Measurements from ENCODE around the gene RHOG.
"Not testable (repeated sequence)": the region's sequence is repeated elsewhere in the genome, so short reads cannot be mapped to it uniquely, and the experiment has no call there.

RHOG gene

DNA sequence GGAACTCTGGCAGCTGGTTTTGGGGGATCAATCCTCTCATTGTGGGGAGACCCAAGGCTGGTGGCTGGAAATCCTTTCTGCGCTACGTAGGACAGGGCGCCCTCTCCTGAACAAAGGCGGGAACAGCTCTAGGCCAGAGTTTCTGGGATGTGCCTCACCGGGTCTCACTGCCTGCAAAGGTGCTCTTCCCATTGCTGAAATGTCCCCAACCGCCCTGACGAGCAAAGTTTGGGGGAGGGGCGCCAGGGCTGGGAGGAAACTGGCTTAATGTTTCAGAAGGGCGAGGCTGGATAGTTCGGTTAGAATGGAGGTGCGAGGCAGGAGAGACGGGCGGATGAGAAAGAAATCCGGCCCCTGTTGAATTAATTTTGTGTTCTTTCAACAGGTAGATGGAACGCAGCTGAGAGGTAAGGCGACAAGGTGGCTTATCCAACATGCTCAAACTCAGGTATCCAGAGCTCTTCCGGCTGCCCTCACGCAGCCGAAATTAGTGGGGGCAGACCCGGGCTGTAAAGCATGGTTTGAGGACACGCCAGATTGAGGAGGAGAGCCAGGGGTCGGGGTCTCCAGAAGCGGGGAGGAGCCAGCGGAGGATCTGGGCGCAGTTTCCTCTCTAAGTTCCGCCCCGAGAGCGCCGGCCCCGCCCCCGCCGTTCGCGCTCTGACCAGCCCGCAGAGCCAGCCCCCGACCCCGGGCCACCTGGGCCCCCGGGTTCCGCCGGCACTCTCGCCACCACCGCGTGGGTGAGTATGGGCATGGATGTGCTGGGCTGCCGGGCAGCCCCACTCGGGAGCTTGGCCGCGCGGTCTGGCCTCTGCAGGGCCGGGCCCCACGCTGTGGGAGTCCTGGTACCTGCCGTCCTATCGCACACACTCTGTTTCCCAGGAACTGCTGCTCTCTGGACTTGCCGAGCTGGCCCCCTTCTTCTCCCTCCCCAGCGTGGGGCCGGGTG, 32.6 kb downstream of the RHOG start, which contains the start of gene PGAP2:
Gene PGAP2, plus strand, starts transcription at position 652 of the 952 bp plus-strand sequence. CDS start 2,700 bp downstream, outside the sequence.
- peak; percentile 63 for DNase-seq

DNA sequence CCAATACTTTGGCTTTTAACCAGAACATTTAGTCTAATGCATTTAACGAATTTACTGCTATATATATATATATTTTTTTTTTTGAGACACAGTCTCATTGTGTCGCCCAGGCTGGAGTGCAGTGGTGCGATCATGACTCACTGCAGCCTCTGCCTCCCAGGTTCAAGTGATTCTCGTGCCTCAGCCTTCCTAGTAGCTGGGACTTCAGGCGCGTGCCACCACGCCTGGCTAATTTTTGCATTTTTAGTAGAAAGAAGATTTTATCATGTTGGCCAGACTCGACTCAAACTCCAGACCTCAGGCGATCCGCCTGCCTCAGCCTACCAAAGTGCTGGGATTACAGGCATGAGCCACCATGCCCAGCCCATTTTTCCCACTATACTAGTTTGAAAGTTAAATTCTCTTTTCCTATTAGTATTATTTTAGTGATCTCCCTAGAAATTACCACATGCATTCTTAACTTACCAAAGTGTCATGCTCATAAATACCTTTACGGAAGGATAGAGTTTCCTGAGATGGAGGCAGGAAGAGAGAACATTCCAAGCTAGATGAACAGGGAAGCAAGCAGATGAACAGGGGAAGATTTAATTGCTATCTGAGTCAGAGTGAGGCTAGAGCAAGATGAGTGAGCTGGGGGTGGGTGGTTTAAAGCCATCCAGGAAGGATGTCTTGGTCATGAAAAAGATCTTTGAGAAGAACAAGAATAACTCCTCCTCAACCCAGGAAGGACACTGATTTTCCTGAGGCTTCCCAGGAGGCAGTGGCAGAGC, 36.8 kb downstream of the RHOG start:
- no peak for DNase-seq

DNA sequence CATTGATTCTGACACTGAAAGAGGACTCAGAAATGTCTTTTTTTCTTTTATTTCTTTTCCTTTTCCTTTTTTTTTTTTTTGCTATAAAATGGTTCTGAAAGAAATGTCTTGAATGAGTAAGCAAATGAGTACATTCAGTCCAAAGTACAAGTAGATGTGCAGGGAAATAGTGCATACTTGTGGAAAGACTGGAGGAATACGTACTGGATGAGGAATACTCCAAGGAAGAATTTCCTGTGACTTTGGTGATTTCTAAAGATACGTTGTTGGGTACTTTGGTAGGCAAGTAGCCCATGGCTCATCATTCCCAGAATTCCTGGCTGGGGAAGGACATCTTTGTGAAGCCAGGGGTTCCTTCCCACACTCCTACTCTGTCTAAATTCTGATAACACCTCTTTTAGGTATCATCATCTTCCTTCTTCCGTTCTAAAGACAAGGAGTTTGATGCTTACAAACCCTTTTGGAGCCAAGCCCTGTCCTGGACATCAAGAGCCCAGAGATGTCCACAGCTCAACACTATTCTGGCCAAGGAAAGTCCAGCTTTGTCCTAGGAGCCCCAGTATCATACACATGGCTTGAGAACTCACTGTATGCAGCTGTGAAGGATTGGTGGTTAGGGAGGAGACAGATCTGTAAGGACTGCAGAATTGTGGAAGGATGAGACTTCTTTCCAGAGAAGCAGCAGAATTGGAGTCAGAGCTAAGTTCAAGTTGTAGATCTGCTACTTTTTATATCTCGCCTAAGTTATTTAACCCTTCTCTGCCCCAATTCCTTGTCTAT, 38.6 kb downstream of the RHOG start:
- DNase-seq: no peak

DNA sequence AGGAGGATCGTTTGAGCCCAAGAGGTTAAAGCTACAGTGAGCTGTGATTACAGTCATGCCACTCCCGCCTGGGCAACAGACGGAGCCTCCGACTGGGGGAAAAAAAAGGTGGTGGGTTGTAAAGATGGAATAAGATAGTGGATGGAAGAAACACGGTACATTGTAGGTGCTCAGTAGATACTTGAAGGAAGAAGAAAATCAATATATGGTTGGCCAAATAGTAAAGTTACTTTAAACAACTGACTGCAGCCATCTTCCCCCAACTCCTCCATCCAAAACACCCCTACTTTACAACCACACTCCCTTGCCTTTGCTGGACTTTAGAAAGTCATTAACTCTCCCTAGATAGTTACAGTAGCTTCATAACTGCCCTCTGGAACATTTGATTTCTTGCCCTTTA, 40.9 kb downstream of the RHOG start:
- no peak for DNase-seq

DNA sequence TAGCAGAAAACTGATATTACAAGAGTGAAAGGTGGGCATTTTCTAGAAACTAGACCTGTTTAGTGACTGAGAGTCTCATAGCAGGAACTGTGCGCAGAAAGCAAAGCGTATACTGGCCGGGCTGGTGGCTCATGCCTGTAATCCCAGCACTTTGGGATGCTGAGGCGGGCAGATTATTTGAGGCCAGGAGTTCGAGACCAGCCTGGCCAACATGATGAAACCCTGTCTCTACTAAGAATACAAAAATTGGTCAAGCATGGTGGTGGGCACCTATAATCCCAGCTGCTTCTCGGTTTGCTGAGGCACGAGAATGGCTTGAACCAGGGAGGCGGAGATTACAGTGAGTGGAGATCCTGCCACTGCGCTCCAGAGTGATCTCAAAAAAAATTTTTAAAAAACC, 41.6 kb downstream of the RHOG start:
- no peak for DNase-seq

DNA sequence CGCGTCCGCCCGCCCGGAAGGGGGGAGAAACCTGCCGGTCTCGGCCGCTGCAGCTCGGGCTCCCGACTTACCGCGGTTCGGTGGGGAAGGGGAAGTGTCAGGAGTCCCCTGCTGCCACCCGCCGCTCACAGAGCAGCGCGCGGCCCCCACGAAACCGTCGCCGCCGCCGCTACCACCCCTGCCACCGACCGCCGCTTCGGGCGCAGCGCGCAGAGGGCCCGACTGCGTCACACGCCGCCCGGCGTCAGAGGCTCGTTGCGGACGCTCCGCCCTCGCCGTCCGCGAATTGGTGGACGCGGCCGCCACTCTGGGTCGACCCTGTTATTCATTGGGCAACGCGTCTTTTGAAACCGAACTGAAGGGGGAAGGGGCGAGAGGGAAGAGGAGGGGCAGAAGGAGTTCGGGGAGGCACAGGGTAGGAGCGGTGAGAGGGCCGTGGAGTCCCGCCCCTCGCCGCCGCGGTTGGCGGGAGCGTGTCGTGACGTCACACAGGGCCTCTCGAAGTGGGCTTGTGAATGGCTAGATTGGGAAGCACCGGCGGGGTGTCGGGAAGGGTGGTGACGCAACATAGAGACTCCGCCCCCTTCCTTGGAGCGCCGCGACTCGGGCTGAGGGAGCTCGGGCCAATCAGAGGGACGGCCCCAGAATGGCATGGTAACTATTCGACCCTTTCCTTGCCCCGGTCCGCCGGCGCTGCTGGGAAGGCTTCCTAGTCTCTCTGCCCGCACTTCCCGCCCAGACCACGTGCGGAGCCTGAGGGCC, 43.2 kb downstream of the RHOG start, which contains the start of gene NUP98:
Gene NUP98, minus strand, starts transcription at position 226 of the 762 bp plus-strand sequence. CDS start 15,437 bp downstream, outside the sequence.
- peak; percentile 100 for DNase-seq

DNA sequence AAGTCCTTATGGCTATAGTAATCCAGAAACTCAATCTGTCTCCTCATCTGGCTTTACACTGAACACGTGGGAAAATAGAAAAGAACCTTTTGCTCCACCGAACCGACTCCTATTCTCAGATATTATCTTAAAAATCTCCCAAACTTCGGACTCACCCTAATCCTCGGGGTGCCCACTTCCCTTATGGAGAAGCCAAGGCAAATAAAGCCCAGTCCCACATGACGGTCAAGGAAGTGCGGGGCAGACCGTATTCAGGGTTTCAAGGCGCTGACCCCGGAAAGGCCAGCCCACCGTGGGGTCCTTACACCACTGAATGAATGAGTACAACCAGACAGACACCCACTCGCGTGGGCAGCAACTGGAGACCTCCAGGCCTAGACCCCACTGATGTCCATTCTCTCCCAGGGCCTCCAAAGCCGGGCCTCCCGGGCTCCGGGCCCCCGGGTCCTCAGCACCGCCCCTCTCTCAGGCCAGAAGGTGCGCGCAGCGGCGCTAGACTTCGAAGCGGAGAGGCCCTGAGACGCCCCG, 43.9 kb downstream of the RHOG start:
- no peak for DNase-seq

DNA sequence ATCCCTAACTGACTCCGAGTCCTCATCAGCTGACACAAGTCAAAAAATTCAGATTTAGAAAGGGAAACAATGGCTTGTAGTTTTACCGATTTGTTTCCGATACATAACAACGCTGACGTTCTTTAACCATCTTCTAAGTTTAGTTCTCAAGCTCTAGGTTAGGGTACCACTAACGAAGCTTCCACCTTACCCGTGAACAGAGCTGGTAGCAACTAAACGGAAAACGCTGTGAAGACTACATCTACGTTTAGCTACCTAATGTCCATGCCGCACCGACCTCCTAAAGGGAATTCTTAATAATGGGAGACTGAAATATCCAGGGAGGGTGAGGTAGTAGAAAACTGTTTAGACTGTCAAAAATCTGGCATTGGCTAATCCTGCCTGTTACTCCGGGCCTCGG, 44.4 kb downstream of the RHOG start:
- DNase-seq: peak; percentile 23

DNA sequence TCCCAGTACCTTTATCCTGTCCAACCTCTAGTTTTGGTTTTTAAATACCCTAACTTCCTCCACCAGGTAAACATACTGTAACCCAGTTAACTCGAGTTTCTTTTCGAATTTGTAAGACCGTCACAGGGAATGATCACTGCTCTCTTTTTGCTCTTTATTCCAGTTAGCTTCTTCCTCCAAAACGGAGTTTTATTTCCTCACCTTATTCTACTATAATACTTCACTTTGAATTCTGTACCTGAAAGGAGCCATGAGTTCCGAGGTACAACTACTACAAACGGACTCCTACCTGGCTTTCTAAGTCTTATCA, 44.8 kb downstream of the RHOG start:
- DNase-seq: no peak

DNA sequence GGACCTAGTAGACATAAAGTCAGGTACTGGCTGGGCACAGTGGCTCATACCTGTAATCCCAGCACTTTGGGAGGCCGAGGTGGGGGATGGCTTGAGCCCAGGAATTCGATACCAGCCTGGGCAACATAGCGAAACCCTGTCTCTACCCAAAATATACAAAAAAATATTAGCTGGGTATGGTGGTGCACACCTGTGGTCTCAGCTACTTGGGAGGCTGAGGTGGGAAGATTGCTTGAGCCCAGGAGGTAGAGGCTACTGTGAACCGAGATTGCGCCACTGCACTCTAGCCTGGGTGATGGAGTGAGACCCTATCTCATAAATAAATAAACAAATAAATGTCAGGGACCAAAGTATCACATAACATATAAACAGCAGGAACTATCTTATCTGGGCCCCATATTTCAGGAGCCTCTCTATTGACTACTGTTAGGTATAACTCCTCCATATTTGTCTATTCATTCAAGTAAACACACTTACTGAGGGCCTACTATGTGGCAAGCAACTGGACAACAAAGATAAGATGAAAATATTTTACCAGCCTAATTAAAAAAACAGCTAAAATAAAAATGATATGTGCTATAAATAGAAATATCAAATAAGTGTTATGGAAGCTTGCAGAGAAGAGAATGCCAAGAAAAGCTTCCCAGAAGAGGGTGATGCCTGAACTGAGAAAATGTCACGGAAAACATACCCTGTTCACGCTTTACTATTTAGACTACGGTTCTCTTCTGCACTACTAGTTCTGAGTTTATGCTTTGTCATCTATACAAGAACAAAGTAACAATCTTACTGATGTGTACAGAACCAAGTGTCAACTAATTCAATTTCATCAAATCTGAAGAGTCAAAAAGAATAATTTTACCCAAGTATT, 45.4 kb downstream of the RHOG start:
- DNase-seq: no peak

DNA sequence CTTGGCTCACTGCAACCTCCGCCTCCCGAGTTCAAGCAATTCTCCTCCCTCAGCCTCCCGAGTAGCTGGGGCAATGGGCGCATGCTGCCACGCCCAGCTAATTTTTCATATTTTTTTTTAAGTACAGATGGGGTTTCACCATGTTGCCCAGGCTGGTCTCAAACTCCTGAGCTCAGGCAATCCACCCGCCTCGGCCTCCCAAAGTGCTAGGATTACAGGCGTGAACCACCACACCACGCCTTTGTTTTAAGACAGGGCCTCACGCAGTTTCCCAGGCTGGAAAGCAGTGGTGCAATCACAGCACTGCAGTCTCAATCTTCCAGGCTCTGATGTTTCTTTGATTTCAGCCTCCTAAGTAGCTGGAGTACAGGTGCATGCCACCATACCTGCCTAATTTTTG, 46.4 kb downstream of the RHOG start:
- DNase-seq: not testable (repeated sequence)

DNA sequence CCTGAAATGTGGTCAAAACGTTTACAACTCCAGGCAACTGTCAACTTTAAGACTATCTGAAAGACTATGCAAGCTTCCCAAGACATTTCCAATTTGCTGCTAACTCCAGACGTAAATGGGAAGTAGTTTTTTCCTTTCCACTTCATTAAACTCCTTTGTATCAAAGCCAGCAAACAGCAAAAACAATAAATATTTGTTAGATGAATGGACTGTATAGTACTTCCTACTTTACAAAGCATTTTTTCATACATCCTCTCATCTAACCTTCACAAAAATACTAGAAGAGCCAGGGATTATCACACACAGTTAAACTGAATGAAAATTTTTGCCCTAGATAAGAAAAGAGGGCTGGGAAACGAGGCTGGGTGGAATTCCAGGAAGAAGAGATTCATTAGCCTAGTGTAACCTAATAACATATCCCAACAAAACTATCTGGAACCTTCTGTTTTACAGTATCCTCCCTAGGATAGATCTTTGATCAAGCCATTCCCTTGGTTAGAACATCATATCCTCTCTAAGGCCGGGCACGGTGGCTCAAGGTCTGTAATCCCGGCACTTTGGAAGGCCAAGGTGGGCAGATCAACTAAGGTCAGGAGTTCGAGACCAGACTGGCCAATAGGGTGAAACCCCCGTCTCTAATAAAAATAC, 53.9 kb downstream of the RHOG start:
- DNase-seq: no peak

DNA sequence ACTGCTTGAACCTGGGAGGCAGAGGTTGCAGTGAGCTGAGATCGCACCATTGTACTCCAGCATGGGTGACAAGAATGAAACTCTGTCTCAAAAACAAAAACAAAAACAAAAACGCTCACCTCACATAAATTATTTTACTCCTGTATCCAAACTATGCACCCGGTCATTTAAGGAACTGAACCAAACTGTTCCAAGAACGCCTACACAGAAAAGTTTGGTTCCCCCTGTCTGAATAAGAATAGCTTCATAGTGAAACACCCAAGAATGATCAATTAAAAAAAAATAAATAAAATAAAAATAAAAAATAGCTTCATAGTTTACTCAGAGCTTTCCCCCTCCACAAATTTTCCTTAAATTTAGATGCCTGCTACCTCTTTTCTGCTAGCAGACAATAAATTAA, 57.1 kb downstream of the RHOG start:
- no peak for DNase-seq

DNA sequence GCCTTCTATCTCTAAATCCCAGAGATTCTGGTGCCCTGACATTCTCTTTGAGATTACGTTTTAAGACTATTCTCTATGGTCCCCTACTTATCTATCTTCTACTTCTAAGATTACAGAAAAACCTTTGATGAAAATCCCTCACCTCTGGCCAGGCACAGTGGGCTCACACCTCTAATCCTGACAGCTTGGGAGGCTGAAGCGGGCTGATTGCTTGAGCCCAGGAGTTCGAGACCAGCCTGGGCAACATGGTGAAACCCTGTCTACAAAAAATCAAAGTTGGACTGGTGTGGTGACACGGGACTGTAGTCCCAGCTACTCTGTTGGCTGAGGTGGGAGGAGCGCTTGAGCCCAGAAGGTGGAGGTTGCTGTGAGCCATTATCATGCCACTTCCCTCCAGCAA, 57.8 kb downstream of the RHOG start:
- no peak for DNase-seq

DNA sequence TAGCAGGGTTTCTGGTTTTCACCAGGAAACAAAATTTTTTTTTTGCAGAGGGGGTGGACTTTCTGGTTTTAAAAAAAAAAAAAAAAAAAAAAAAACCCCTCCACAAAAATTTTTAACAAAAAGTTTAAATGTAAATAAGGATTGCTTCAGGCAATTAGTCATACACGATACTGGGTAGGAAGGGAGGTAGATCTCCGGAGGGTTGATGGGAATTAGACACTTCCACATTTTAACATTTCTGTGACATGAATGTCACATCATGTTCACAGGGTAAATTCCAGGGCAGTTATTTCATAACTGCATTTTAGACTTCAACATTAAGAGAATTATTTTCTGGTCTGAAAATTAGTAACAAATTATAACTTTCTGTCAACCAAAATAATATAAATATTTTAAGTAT, 59.3 kb downstream of the RHOG start:
- no peak for DNase-seq

All from CD4-positive, alpha-beta T cell treated with Interleukin-12 subunit alpha and Interleukin-12 subunit beta, for 1 hour (primary cell).